H1 (cell line): ENCODE measurements around the gene CAPN2. TPM values are rescaled to one million over a fixed set of nuclear protein-coding genes. Genes with fewer than 3 reads are reported as not detected.
A peak's percentile ranks its signal among the peaks of the same experiment; 100 is the strongest.

Experiments
- E2F6 ChIP-seq: IDR thresholded peaks from 2 replicates; pipeline ENCODE4 v1.6.1; 2012; ENCODE audit warnings: inconsistent platforms
- KDM4A ChIP-seq: IDR thresholded peaks from one replicate; pipeline ENCODE4 v1.7.1; 2012; ENCODE audit warnings: low read depth, mild to moderate bottlenecking, moderate library complexity, low read length, inconsistent platforms; ENCODE audit not compliant: severe bottlenecking
- SAP30 ChIP-seq: fragments of 300-600 bp; sonication (generic); IDR thresholded peaks from 2 replicates; pipeline ENCODE4 v1.7.1; 2012; ENCODE audit warnings: low read length, moderate library complexity, mild to moderate bottlenecking, inconsistent platforms; ENCODE audit not compliant: insufficient read depth, insufficient replicate concordance
- SRF ChIP-seq: IDR thresholded peaks from 2 replicates; pipeline ENCODE4 v1.6.1; 2011; ENCODE audit warnings: mild to moderate bottlenecking, low read depth, low read length, moderate library complexity
- polyA plus RNA-seq, 7 experiments: library from polyadenylated mRNA; depleted of rRNA in 3 of 7; stranded (reverse) in 5 of 7; unstranded in 2 of 7; fragments of >200 nt in 5 of 7; fragments of 200-250 nt in 2 of 7; gene quantifications; 1 replicate in 5 of 7; 2 replicates in 1 of 7; 4 replicates in 1 of 7; pipeline versions ENCODE4 v1.2.1 to v1.2.3, GENCODE V29; 2011 to 2013; ENCODE audit warnings: missing spikeins in 2 of 7, mixed read lengths in 2 of 7
- total RNA-seq: library from RNA; stranded (reverse); fragmentation: NEBNext Ultra II Directional; extraction: Animal tissue kit (Norgen Biotek cat#: 25700); gene quantifications from 2 replicates; pipeline ENCODE4 v1.2.1, GENCODE V29; 2021
- TF ChIP-seq, protein P1 (sequence below): fragments of 300-600 bp; sonication (generic); IDR thresholded peaks from 2 replicates; pipeline ENCODE4 v1.7.1; 2012; ENCODE audit warnings: low read length, moderate library complexity, mild to moderate bottlenecking, inconsistent platforms; ENCODE audit not compliant: insufficient replicate concordance

Gene CAPN2
- total and polyA plus RNA-seq, 2 of the 8 experiments (the other 6 are each of a cell fraction or from before 2014, with no cell fraction given): 9.2 to 10.3 TPM

DNA sequence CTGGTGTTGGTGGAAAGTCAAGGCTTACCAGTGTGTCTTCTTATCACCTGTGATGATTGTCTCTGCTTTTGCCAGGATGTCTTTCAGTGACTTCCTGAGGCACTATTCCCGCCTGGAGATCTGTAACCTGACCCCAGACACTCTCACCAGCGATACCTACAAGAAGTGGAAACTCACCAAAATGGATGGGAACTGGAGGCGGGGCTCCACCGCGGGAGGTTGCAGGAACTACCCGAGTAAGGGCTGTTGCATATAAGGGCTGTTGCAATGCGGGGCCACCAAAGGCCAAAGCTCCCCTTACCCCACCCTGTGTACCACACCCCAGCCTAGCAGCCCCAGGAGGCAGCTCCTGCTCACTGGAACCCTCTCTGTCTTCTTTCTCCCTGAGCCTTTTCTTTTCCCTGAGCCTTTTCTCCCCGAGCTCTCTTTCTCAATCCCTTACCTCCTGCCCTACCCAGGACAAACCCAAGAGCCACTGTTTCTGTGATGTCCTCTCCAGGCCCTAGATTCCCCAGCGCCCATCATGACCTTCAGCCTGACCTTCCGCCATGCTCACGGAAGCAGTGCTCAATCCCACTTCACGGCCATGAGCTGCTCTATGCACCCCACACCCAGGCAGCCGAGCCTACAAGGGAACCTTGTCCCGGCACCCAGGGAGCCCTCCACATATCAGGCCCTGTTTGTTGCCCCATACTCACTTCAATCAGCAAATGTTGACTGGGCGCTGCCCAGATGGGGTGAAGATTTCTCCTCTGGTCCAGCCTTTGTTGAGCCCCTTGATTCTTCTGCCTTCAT, 40.6 kb downstream of the CAPN2 start (continued):
- TF ChIP-seq, protein P1, sequence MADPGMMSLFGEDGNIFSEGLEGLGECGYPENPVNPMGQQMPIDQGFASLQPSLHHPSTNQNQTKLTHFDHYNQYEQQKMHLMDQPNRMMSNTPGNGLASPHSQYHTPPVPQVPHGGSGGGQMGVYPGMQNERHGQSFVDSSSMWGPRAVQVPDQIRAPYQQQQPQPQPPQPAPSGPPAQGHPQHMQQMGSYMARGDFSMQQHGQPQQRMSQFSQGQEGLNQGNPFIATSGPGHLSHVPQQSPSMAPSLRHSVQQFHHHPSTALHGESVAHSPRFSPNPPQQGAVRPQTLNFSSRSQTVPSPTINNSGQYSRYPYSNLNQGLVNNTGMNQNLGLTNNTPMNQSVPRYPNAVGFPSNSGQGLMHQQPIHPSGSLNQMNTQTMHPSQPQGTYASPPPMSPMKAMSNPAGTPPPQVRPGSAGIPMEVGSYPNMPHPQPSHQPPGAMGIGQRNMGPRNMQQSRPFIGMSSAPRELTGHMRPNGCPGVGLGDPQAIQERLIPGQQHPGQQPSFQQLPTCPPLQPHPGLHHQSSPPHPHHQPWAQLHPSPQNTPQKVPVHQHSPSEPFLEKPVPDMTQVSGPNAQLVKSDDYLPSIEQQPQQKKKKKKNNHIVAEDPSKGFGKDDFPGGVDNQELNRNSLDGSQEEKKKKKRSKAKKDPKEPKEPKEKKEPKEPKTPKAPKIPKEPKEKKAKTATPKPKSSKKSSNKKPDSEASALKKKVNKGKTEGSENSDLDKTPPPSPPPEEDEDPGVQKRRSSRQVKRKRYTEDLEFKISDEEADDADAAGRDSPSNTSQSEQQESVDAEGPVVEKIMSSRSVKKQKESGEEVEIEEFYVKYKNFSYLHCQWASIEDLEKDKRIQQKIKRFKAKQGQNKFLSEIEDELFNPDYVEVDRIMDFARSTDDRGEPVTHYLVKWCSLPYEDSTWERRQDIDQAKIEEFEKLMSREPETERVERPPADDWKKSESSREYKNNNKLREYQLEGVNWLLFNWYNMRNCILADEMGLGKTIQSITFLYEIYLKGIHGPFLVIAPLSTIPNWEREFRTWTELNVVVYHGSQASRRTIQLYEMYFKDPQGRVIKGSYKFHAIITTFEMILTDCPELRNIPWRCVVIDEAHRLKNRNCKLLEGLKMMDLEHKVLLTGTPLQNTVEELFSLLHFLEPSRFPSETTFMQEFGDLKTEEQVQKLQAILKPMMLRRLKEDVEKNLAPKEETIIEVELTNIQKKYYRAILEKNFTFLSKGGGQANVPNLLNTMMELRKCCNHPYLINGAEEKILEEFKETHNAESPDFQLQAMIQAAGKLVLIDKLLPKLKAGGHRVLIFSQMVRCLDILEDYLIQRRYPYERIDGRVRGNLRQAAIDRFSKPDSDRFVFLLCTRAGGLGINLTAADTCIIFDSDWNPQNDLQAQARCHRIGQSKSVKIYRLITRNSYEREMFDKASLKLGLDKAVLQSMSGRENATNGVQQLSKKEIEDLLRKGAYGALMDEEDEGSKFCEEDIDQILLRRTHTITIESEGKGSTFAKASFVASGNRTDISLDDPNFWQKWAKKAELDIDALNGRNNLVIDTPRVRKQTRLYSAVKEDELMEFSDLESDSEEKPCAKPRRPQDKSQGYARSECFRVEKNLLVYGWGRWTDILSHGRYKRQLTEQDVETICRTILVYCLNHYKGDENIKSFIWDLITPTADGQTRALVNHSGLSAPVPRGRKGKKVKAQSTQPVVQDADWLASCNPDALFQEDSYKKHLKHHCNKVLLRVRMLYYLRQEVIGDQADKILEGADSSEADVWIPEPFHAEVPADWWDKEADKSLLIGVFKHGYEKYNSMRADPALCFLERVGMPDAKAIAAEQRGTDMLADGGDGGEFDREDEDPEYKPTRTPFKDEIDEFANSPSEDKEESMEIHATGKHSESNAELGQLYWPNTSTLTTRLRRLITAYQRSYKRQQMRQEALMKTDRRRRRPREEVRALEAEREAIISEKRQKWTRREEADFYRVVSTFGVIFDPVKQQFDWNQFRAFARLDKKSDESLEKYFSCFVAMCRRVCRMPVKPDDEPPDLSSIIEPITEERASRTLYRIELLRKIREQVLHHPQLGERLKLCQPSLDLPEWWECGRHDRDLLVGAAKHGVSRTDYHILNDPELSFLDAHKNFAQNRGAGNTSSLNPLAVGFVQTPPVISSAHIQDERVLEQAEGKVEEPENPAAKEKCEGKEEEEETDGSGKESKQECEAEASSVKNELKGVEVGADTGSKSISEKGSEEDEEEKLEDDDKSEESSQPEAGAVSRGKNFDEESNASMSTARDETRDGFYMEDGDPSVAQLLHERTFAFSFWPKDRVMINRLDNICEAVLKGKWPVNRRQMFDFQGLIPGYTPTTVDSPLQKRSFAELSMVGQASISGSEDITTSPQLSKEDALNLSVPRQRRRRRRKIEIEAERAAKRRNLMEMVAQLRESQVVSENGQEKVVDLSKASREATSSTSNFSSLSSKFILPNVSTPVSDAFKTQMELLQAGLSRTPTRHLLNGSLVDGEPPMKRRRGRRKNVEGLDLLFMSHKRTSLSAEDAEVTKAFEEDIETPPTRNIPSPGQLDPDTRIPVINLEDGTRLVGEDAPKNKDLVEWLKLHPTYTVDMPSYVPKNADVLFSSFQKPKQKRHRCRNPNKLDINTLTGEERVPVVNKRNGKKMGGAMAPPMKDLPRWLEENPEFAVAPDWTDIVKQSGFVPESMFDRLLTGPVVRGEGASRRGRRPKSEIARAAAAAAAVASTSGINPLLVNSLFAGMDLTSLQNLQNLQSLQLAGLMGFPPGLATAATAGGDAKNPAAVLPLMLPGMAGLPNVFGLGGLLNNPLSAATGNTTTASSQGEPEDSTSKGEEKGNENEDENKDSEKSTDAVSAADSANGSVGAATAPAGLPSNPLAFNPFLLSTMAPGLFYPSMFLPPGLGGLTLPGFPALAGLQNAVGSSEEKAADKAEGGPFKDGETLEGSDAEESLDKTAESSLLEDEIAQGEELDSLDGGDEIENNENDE: no peak
- TF ChIP-seq SRF: no peak
- TF ChIP-seq SAP30: no peak
- TF ChIP-seq KDM4A: no peak
- TF ChIP-seq E2F6: peak; percentile 37; the same call in 1 of the 2 replicates
